Stimulated activated naive CD4-positive, alpha-beta T cell (primary cell): ENCODE results near the gene COL24A1.
"Not testable (repeated sequence)": the region's sequence is repeated elsewhere in the genome, so short reads cannot be mapped to it uniquely, and the experiment has no call there.

Experiments
- DNase-seq, 6 experiments: peaks; one replicate each; lab custom pipeline; 2025; lab: John Stamatoyannopoulos, UW

The COL24A1 gene

GRCh38 chr1:85984636-85985035 is 171.9 kb downstream of the COL24A1 start:
- no peak for DNase-seq

- DNase-seq, result no peak
These were observed 173.3 kb downstream of the COL24A1 start for GRCh38 chr1:85983316-85983715.

GRCh38 chr1:85976516-85977205 is 179.9 kb downstream of the COL24A1 start:
- DNase-seq, result no peak

- no peak for DNase-seq
These were observed 180.6 kb downstream of the COL24A1 start for GRCh38 chr1:85975912-85976371.

- no peak for DNase-seq
These were observed 194.1 kb downstream of the COL24A1 start for GRCh38 chr1:85962457-85962856.

GRCh38 chr1:85957760-85958159 is 198.8 kb downstream of the COL24A1 start:
- DNase-seq, result no peak

- DNase-seq, result not testable (repeated sequence)
These were observed 201.4 kb downstream of the COL24A1 start for GRCh38 chr1:85955218-85955617.

- no peak for DNase-seq
These were observed 204.1 kb downstream of the COL24A1 start for GRCh38 chr1:85952460-85952859.

GRCh38 chr1:85947186-85947585 is 209.4 kb downstream of the COL24A1 start:
- DNase-seq, result no peak

GRCh38 chr1:85943945-85944344 is 212.6 kb downstream of the COL24A1 start:
- no peak for DNase-seq

GRCh38 chr1:85943526-85943925 is 213.0 kb downstream of the COL24A1 start:
- DNase-seq, result no peak

GRCh38 chr1:85940656-85941306 is 215.8 kb downstream of the COL24A1 start:
- DNase-seq, result no peak

- DNase-seq, result no peak
These were observed 217.7 kb downstream of the COL24A1 start for GRCh38 chr1:85938829-85939228.

- no peak for DNase-seq
These were observed 220.1 kb downstream of the COL24A1 start for GRCh38 chr1:85936470-85936869.

GRCh38 chr1:85936057-85936456 is 220.5 kb downstream of the COL24A1 start:
- DNase-seq, result no peak

GRCh38 chr1:85935234-85935633 is 221.3 kb downstream of the COL24A1 start:
- DNase-seq, result no peak

GRCh38 chr1:85934516-85934915 is 222.1 kb downstream of the COL24A1 start:
- no peak for DNase-seq

GRCh38 chr1:85933961-85934360 is 222.6 kb downstream of the COL24A1 start:
- no peak for DNase-seq

GRCh38 chr1:85911742-85912141 is 244.8 kb downstream of the COL24A1 start:
- DNase-seq, result no peak

- no peak for DNase-seq
These were observed 255.7 kb downstream of the COL24A1 start for GRCh38 chr1:85900921-85901320.

GRCh38 chr1:85898861-85899260 is 257.7 kb downstream of the COL24A1 start:
- no peak for DNase-seq

- no peak for DNase-seq
These were observed 261.9 kb downstream of the COL24A1 start for GRCh38 chr1:85894651-85895050.

GRCh38 chr1:85892366-85892765 is 264.2 kb downstream of the COL24A1 start:
- DNase-seq, result no peak

GRCh38 chr1:85889870-85890269 is 266.7 kb downstream of the COL24A1 start:
- DNase-seq, result no peak
